Esophagus muscularis mucosa (tissue), 3 donors: ENCODE data around the gene SMAD2.

ENCODE experiments used
- POLR2A ChIP-seq: fragments of 450-650 bp; IDR thresholded peaks from one replicate; pipeline ENCODE4 v1.6.1; 2017; ENCODE audit warnings: antibody characterized with exemption, moderate library complexity, mild to moderate bottlenecking, low read depth
- TF ChIP-seq, protein P1 (sequence below), 3 experiments: fragments of 200-600 bp in 2 of 3; fragments of 450-650 bp in 1 of 3; sonication (generic) in 2 of 3; IDR thresholded peaks; one replicate each; pipeline ENCODE4 v1.5.1; 2017 to 2019; ENCODE audit warnings: antibody characterized with exemption in 3 of 3, mild to moderate bottlenecking in 2 of 3, moderate library complexity in 1 of 3

DNA sequence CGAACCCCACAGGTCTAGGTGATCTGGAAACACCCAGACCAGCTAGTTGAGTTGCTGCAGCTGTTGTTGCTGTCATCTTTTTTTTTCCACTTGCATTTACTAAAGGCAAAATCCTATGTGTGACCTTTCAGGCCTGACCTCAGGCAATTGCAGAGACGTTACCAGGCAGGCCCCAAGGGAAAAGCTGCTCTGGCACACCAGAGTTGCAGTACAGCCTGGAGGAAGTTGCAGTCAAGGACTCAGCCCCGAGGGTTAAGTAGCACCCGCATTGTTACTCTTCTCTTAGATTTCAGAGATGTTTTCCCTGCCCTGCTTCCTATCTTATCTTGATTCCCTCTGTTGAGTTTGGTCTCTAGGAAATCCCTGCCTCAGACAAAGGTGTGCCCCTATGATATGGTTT, 45.2 kb upstream of the SMAD2 start:
- TF ChIP-seq, protein P1, sequence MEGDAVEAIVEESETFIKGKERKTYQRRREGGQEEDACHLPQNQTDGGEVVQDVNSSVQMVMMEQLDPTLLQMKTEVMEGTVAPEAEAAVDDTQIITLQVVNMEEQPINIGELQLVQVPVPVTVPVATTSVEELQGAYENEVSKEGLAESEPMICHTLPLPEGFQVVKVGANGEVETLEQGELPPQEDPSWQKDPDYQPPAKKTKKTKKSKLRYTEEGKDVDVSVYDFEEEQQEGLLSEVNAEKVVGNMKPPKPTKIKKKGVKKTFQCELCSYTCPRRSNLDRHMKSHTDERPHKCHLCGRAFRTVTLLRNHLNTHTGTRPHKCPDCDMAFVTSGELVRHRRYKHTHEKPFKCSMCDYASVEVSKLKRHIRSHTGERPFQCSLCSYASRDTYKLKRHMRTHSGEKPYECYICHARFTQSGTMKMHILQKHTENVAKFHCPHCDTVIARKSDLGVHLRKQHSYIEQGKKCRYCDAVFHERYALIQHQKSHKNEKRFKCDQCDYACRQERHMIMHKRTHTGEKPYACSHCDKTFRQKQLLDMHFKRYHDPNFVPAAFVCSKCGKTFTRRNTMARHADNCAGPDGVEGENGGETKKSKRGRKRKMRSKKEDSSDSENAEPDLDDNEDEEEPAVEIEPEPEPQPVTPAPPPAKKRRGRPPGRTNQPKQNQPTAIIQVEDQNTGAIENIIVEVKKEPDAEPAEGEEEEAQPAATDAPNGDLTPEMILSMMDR (IDR thresholded peaks at IDR 0.05): no peak
- no peak for TF ChIP-seq POLR2A
